GM19240 (cell line): ENCODE results near the gene CAPN15.
"Not testable (repeated sequence)": the region's sequence is repeated elsewhere in the genome, so short reads cannot be mapped to it uniquely, and the experiment has no call there.

Experiments used
- DNase-seq: peaks from one replicate; pipeline ENCODE4 v3.0.0; 2011; ENCODE audit warnings: low spot score; ENCODE audit not compliant: insufficient read length

Gene CAPN15

GRCh38 chr16:591892-592517 is 64.5 kb downstream of the CAPN15 start:
- no peak for DNase-seq

GRCh38 chr16:592518-593306 is 65.2 kb downstream of the CAPN15 start:
- no peak for DNase-seq

- no peak for DNase-seq
Observed at GRCh38 chr16:593406-593805, 65.9 kb downstream of the CAPN15 start.

- DNase-seq = no peak
Observed at GRCh38 chr16:593807-594206, 66.3 kb downstream of the CAPN15 start.

GRCh38 chr16:595094-595528 is 67.6 kb downstream of the CAPN15 start:
- DNase-seq = no peak

- no peak for DNase-seq
Observed at GRCh38 chr16:595942-596735, 68.6 kb downstream of the CAPN15 start.

- DNase-seq = no peak
Observed at GRCh38 chr16:596736-597060, 69.2 kb downstream of the CAPN15 start.

GRCh38 chr16:597655-598054 is 70.1 kb downstream of the CAPN15 start:
- DNase-seq = not testable (repeated sequence)

- DNase-seq = no peak
Observed at GRCh38 chr16:598823-599739, 71.6 kb downstream of the CAPN15 start.

GRCh38 chr16:600781-601180 is 73.3 kb downstream of the CAPN15 start:
- DNase-seq = no peak

- no peak for DNase-seq
Observed at GRCh38 chr16:603933-604332, 76.4 kb downstream of the CAPN15 start.
